ENCODE results near the gene TRMT1L. TPM values are rescaled to one million over a fixed set of nuclear protein-coding genes. Genes with fewer than 3 reads are reported as not detected.
"Not testable (repeated sequence)": the region's sequence is repeated elsewhere in the genome, so short reads cannot be mapped to it uniquely, and the experiment has no call there.

The TRMT1L gene
- total RNA-seq, 1 experiment from 2014 or later = 28.3 TPM

DNA sequence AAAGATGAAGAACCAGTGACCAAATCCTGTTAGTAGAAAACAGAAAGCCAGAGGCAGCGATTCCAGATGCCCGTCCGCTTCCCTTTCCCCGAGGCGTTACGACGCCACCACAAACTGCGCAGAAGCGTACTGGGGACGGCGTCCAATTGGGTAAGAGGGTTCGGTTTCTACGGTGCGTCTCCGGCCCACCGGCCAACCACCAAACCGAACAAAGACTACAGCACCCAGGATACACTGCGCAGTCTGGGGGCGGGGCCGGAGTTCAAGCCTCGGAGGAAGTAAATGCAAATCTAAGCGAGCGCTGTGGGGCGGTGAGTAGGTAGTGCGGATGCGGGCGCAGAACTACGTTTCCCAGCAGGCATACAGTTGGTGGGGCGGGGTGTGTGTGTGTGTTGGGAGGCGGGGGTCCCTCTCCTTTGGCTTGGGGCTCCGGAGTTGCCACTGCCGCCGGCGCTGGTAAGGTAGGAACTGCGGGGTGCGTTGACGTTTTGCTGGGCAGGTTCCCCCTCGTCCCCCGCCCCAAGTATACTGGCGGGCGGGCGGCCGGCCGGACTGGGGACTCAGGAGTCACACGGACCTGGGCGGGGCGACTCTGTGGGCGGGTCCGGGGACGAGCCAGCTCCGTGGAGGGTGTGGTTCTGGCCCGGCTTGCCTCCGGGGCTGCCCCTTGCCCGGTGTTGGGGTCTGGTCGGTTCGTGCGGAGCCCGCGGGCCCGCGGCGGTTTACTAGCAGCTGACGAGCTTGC is at the start of gene TRMT1L, which contains the start of gene SWT1 (continued):
- TF ChIP-seq, protein P1, sequence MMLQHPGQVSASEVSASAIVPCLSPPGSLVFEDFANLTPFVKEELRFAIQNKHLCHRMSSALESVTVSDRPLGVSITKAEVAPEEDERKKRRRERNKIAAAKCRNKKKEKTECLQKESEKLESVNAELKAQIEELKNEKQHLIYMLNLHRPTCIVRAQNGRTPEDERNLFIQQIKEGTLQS (IDR thresholded peaks at IDR 0.05) = no peak
- TF ChIP-seq SIN3A (IDR thresholded peaks at IDR 0.05; ENCODE audit: low read depth) = peak; percentile 62; the same call in 1 of the 2 replicates
- TF ChIP-seq POLR2A (IDR thresholded peaks at IDR 0.05; ENCODE audit: borderline replicate concordance, extremely low read depth, insufficient read depth, insufficient read length) = peak; percentile 90
- no peak for TF ChIP-seq SRF (IDR thresholded peaks at IDR 0.05; ENCODE audit: low read depth)
- TF ChIP-seq FOSL1 (IDR thresholded peaks at IDR 0.05; ENCODE audit: low read depth) = no peak
- no peak for TF ChIP-seq EZH2phosphoT487 (IDR thresholded peaks at IDR 0.05; ENCODE audit: borderline replicate concordance)

DNA sequence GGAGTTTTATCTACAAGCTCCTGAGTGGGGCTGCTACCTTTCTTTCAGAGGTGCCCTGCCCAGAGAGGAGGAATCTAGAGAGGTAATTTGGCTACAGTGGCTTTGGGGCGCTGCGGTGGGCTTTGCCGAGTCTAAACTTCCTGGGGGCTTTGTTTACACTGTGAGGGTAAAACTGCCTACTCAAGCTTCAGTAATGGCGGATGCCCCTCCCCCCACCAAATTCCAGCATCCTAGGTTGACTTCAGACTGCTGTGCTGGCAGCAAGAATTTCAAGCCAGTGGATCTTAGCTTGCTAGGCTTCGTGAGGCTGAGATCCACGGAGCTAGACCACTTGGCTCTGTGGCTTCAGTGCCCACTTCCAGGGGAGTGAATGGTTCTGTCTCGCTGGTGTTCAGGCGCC is 44.1 kb upstream of the TRMT1L start:
- intact Hi-C loops (cut with micrococcal nuclease) = no loop called here
- CTCF ChIA-PET = no interaction called here
- no peaks in the 10 kb centered on the region for H3K27me3 ChIP-seq (ENCODE audit: insufficient read depth, low read length)
- no peaks in the 10 kb centered on the region for H3K9me2 ChIP-seq (ENCODE audit: insufficient read depth)
- H3K4me2 ChIP-seq (ENCODE audit: low read length) = no peak overlapping the region
- H3K27ac ChIP-seq (ENCODE audit: low read depth, low read length) = no peak overlapping the region
- H3K9me3 ChIP-seq (ENCODE audit: control insufficient read depth in 1 of 2, insufficient read depth in 1 of 2, low read depth in 1 of 2, low read length in 2 of 2) = no peaks in the 10 kb centered on the region
- H4K20me1 ChIP-seq (ENCODE audit: insufficient read depth) = no peaks in the 10 kb centered on the region
- no peaks in the 10 kb centered on the region for H3K36me3 ChIP-seq (ENCODE audit: control insufficient read depth in 1 of 2, insufficient read depth in 2 of 2, low read length in 2 of 2)
- DNase-seq (ENCODE audit: low read depth, low spot score) (no peak), ATAC-seq (no peak)
- RAD21 ChIA-PET (ENCODE audit: low non-redundant PET in 1 of 2, low total read pairs in 2 of 2, uncharacterized antibody in 2 of 2, unreplicated experiment in 2 of 2) = no interaction called here
- TF ChIP-seq ZFX (IDR thresholded peaks at IDR 0.05) (no peak), MAX (IDR thresholded peaks at IDR 0.05) (no peak), ELF1 (IDR thresholded peaks at IDR 0.05; ENCODE audit: borderline replicate concordance, low read depth) (no peak), FOSL1 (IDR thresholded peaks at IDR 0.05; ENCODE audit: low read depth) (no peak), SIN3A (IDR thresholded peaks at IDR 0.05; ENCODE audit: low read depth) (no peak)
- no peaks in the 10 kb centered on the region for H3K79me2 ChIP-seq (ENCODE audit: insufficient read depth, low read length)
- no peak overlapping the region for H3K9ac ChIP-seq (ENCODE audit: low read length)
- no TSS peak for BruUV-seq (replicated peaks)
- no peak overlapping the region for H3K4me3 ChIP-seq (replicated peaks in 1 of 2; ENCODE audit: low read depth in 1 of 2, low read length in 2 of 2)
- no peak overlapping the region for H2AFZ ChIP-seq (ENCODE audit: low read depth, low read length, poor library complexity, severe bottlenecking)
- no peaks in the 10 kb centered on the region for H3K4me1 ChIP-seq (ENCODE audit: control insufficient read depth in 1 of 2, insufficient read depth in 2 of 2, low read length in 2 of 2)
- POLR2A ChIA-PET = no interaction called here

DNA sequence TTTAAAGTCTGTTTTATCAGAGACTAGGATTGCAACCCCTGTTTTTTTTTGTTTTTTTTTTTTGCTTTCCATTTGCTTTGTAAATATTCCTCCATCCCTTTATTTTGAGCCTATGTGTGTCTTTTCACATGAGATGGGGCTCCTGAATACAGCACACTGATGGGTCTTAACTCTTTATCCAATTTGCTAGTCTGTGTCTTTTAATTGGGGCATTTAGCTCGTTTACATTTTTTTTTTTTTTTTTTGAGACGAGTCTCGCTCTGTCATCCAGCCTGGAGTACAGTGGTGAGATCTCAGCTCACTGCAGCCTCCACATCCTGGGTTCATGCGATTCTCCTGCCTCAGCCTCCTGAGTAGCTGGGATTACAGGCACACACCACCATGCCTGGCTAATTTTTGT is 42.0 kb upstream of the TRMT1L start:
- H3K4me1 ChIP-seq (ENCODE audit: control insufficient read depth in 1 of 2, insufficient read depth in 2 of 2, low read length in 2 of 2); POLR2A ChIA-PET; ATAC-seq; H3K9ac ChIP-seq (ENCODE audit: low read length); H3K9me2 ChIP-seq (ENCODE audit: insufficient read depth); DNase-seq (ENCODE audit: low read depth, low spot score); H2AFZ ChIP-seq (ENCODE audit: low read depth, low read length, poor library complexity, severe bottlenecking); H3K27me3 ChIP-seq (ENCODE audit: insufficient read depth, low read length); H3K4me3 ChIP-seq (replicated peaks in 1 of 2; ENCODE audit: low read depth in 1 of 2, low read length in 2 of 2); H3K4me2 ChIP-seq (ENCODE audit: low read length); H3K36me3 ChIP-seq (ENCODE audit: control insufficient read depth in 1 of 2, insufficient read depth in 2 of 2, low read length in 2 of 2); intact Hi-C loops (cut with micrococcal nuclease); H3K9me3 ChIP-seq (ENCODE audit: control insufficient read depth in 1 of 2, insufficient read depth in 1 of 2, low read depth in 1 of 2, low read length in 2 of 2); H3K79me2 ChIP-seq (ENCODE audit: insufficient read depth, low read length); BruUV-seq (replicated peaks); H3K27ac ChIP-seq (ENCODE audit: low read depth, low read length); RAD21 ChIA-PET (ENCODE audit: low non-redundant PET in 1 of 2, low total read pairs in 2 of 2, uncharacterized antibody in 2 of 2, unreplicated experiment in 2 of 2); H4K20me1 ChIP-seq (ENCODE audit: insufficient read depth); CTCF ChIA-PET: not testable (repeated sequence)

Measured in HCT116 (cell line).